GM18508 (cell line): ENCODE data around the gene DMPK.

Source experiments
- ATAC-seq: cut with Tn5 transposase; IDR thresholded peaks from one replicate; pipeline ENCODE4 v1.9.1; 2021; ENCODE audit warnings: moderate number of reproducible peaks; ENCODE audit not compliant: insufficient read depth, unreplicated experiment

DMPK gene

DNA sequence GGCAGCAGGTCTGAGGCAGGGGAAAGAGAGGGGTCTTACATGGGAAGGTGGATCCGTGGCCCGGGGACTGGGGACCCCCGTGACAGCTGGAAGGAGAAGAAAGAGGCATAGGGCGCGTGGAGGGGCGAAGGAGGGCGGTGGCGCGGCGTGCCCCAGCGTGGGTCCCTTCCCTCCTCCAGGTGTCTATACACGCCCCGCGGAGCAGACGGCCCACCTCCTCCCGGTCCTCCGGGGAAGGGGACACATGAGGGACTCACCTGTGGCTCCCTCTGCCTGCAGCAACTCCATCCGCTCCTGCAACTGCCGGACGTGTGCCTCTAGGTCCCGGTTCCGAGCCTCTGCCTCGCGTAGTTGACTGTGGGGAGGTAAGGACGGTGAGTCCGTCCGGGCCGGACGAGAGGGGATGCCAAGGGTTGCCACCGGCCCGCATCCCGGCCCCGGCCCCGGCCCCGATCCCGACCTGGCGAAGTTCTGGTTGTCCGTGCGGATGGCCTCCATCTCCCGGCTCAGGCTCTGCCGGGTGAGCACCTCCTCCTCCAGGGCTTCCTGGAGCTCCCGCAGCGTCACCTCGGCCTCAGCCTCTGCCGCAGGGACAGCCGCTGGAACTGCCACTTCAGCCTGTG, 10.9 kb downstream of the DMPK start:
- no peak for ATAC-seq

DNA sequence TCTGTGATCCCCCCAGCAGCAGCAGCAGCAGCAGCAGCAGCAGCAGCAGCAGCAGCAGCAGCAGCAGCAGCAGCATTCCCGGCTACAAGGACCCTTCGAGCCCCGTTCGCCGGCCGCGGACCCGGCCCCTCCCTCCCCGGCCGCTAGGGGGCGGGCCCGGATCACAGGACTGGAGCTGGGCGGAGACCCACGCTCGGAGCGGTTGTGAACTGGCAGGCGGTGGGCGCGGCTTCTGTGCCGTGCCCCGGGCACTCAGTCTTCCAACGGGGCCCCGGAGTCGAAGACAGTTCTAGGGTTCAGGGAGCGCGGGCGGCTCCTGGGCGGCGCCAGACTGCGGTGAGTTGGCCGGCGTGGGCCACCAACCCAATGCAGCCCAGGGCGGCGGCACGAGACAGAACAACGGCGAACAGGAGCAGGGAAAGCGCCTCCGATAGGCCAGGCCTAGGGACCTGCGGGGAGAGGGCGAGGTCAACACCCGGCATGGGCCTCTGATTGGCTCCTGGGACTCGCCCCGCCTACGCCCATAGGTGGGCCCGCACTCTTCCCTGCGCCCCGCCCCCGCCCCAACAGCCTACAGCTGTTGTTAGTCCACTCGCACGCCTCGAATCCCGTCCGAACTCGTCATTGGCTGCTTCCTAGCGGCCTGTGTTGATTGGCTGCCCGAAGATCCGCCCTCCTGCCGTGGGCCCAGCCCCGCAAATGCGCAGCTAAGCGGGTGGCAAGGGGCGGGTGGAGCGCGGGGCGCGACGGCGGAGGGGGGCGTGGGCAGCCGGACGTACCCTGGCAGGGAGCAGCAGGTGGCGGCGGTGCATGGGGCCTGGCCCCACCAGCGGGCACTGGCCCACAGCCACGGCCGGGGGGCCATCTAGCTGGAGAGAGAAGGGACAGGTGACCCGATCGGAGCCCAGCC, 11.8 kb downstream of the DMPK start:
- ATAC-seq, result no peak

- no peak for ATAC-seq
Measured at GRCh38 chr19:45769821-45770191, 12.5 kb downstream of the DMPK start.

GRCh38 chr19:45768984-45769782, 13.1 kb downstream of the DMPK start, which contains the start of gene SIX5:
SIX5 (minus strand) TSS chr19:45769252; CDS start chr19:45768844, 408 bp downstream.
- peak; percentile 37 for ATAC-seq

DNA sequence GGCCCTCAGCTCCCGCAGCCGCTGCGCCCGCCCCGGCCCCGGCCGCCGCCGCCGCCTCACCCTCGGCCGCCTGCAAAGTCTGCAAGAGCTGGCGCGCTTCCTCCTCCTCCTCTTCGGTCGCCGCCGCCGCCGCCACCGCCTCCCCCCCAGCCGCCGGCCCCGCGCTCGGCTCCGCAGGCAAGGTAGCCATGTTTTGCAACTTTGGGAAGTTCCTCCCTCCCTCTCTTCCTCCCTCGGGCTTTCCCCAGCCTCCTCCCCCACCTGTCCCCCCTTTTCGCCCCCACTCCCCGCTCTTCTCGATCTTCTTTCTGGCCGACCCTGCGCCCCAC, 13.7 kb downstream of the DMPK start:
- ATAC-seq, result no peak

DNA sequence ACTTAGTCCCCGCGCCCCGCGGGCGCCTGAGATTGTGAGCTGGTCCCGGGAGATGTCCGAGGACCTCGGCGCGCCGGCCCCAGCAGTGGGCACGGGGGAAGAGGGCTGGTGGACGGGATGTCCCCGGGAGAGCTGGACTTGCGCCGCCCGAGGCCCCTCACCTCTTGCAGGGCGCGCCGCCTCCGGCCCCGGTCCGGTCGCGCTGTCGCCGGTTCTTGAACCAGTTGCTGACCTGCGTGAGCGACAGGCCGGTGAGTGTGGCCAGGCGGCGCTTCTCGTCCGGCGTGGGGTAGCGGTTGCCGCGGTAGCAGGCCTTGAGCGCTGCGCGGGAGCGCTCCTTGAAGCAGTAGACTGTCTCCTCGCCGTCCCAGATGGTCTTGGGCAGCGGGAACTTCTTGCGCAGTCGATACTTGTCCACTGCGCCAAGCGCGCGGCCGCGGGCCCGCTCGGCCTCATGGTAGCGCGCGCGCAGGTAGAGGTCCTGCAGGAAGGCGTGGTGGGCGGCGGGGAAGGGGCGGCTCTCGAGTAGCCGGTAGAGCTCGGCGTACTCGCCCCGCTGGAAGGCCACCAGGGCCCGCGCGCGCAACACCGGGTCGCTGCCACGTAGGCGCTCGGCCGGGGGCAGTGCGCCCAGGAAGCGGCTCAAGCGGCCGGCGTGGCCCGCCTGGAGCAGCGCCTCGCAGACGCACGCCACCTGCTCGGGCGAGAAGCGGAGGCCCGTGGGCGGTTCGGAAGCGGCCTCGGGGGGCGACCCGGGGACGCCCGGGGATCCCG, 14.2 kb downstream of the DMPK start:
- no peak for ATAC-seq

GRCh38 chr19:45767410-45767880, 14.8 kb downstream of the DMPK start:
- ATAC-seq, result no peak

DNA sequence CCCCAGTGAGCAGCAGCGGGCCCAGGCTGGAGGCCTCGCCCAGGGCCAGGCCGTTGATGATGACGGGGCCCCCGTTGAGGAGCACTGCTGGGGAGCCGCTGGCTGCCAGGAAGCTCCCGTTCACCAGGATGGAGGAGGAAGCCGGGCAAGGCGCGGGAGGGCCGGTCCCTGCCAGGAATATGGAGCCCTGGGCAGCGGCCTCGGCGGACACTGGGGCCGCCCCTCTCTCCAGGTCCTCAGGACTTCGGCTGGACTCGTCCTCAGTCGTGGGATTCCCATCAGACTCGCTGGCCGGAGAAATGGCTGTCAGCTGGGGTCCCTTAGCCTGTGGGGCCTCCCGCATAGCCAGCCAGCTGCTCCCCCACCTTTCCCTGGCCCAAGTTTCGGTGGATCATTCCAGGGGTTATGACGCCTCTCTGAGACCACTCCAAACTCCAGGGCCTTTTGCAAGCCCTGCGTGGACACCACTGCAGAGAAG, 15.4 kb downstream of the DMPK start:
- no peak for ATAC-seq

- ATAC-seq, result no peak
Measured at GRCh38 chr19:45766296-45766868, 15.9 kb downstream of the DMPK start.

- ATAC-seq, result no peak
Measured at GRCh38 chr19:45765702-45766295, 16.5 kb downstream of the DMPK start.

DNA sequence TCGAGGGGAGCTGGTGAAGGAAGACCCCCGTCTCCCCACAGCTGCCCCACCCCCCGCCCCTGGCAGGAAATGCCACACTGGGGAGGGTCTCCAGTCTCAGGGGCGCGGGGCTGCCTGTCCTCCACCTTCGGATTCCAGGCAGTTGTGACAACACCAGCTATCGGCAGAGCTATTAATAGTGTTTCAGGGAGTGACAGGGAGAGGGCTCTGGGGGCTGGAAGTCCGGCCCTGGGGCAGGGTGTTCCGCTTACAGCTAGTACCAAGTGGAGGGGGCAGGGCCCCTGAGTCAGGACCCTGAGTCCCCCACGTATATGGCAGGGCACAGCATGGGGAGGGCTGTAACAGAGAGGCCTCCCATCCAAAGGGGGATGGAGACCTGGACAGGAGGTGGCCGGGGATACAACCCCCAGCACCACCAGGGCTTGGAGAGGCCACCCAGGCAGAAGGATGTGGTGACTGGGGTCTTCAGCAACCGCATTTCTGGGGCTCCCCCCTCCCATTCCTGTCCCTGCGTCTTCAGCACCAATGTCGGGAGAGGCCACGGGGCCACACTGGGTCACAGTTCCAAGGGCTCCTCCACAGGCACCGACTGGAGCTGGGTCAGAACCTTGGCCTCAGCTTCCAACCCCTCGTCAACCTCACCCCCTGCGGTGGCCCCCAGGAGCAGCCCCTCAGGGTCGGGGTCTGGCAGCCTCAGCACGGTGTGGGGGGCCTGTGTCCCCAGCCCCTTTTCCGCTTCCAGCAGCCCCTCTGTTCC, 17.2 kb downstream of the DMPK start:
- no peak for ATAC-seq

DNA sequence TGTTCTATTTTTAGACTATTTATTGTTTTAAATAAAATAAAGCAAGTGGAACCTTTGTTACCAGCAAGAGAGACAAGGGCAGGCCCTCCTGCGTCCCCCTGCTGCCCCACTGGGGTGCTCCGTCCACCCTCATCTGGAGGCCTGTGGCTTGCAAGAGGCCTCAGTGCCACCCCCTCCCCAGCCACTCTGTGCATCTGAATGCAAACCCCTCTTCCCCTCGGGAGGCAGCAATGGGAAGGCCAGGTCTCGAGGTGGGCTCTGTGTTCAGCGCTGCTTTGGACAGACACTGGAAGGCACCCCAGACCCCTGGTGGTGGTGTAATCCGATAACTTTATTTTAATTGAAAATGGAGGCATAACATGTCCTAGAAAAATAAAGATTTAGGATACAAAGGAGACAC, 17.8 kb downstream of the DMPK start:
- no peak for ATAC-seq

- no peak for ATAC-seq
Measured at GRCh38 chr19:45763691-45764294, 18.5 kb downstream of the DMPK start.

- ATAC-seq, result no peak
Measured at GRCh38 chr19:45762870-45763631, 19.2 kb downstream of the DMPK start.

DNA sequence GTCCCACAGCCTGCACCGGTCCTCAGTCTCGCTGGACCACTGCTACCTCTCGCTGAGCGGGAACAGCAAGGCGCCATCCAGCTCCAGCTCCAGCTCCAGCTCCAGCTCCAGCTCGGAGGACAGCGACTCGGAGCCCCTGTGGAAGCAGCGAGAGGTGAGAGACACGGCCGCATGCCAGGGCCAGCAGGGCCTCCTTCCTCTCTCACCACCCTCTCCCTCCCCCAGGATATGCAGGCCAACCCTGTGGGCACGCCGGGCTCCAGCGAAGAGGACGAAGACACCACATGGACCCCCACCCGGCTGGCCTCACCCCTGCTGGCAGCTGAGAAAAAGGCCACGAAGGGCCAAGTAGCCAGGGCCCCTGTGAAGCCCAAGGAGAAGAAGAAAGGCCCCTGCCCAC, 20.6 kb downstream of the DMPK start:
- no peak for ATAC-seq

DNA sequence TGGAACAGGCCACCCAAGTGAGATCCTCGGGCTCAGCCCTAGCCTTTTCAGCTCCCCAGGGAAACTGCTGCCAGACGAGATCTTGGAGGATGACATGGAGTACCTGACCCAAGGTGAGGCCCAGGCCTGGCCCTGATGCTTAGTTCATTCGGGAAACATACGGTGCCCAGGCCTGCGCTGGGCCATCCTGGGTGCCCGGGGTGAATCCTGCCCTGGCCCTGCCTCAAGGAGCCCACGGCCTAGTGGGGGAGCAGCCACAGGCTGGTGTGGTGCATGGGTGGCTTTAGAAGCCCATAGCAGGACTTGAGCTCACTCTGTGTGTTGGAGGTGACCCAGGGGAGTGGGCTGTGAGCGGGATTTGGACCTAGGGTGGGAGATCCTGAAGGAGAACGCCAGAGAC, 23.4 kb downstream of the DMPK start:
- no peak for ATAC-seq

DNA sequence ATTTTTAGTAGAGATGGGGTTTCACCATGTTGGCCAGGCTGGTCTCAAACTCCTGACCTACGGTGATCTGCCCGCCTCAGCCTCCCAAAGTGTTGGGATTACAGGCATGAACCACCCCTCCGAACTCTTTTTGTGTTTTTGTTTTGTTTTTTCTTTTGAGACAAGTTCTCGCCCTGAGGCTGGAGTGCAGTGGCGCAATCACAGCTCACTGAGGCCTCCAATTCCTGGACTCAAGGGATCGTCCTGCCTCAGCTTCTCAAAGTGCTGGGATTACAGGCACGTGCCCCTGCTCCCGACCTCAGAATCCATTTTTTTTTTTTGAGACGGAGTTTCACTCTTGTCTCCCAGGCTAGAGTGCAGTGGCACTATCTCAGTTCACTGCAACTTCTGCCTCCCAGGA, 24.6 kb downstream of the DMPK start:
- no peak for ATAC-seq

- ATAC-seq, result no peak
Measured at GRCh38 chr19:45754323-45754722, 28.0 kb downstream of the DMPK start.
